T-helper 1 cell treated with Interleukin-12 subunit alpha and Interleukin-12 subunit beta and Interleukin-4 antibody, amounts not matched to agents 30 ng/mL and 1 ng/mL, for 36 hours (primary cell): Measurements from ENCODE around the gene CLEC19A. TPM values are rescaled to one million over a fixed set of nuclear protein-coding genes. Genes with fewer than 3 reads are reported as not detected.
"Not testable (repeated sequence)": the region's sequence is repeated elsewhere in the genome, so short reads cannot be mapped to it uniquely, and the experiment has no call there.

ENCODE experiments used
- intact Hi-C: fragments of 100-400 bp; cut with micrococcal nuclease; formaldehyde crosslinking; loops from one replicate; pipeline ENCODE4 v1.15.1; 2024
- total RNA-seq: library from RNA; stranded (reverse); gene quantifications from 2 replicates; pipeline ENCODE4 v1.2.3, GENCODE V29; 2022

CLEC19A gene
- total RNA-seq, 1 donor from 2014 or later, result not detected

- intact Hi-C loops, result not testable (repeated sequence)
Observed at GRCh38 chr16:19321186-19321585, 35.7 kb downstream of the CLEC19A start.

- intact Hi-C loops, result no loop called here
Observed at GRCh38 chr16:19323596-19323995, 38.1 kb downstream of the CLEC19A start.

- intact Hi-C loops, result no loop called here
Observed at GRCh38 chr16:19328364-19328763, 42.8 kb downstream of the CLEC19A start.

DNA sequence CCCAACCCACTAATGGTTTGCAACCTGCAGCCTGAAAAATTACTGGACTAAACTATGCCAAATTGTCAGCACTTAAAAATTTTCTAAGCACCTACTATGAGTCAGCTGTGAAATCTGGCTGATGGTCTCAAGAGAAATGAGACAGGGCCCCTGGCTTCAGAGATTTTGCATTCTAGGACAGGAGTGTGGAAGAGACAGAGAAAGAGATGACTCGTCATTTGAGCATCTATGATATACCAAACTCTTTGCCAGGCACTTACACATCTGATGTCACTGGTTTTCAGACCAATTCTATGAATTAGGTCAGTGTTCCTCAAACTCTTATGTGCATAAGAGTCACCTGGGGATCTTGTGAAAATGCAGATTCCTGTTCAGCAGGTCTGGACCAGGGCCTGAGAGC is 44.4 kb downstream of the CLEC19A start:
- intact Hi-C loops, result no loop called here

DNA sequence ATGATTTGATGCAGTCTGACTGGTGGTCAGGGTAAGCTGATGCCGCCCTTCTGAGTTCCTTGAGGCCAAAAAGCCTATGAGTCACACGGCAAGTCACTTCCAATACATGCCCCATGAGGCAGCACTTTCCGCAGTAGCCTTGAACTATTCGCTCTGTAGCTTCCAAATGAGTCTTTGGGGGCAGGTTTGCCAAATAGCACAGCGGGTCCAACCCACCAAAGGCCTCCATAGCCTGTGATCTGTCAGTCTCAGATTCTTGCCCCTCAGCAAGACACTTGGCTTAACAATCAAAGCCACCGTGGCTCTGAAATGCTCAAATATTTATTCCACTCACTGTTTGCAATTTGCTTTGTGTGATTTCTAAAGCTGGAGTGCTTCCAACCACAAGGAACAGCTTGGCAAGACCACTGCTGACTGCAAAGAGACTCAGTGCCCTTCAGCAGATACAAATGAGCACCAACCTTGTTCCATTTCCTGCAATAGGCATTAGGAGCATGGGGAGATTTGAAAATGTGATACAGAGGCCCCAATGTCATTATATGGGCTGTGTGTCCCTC is 45.4 kb downstream of the CLEC19A start:
- intact Hi-C loops, result no loop called here

DNA sequence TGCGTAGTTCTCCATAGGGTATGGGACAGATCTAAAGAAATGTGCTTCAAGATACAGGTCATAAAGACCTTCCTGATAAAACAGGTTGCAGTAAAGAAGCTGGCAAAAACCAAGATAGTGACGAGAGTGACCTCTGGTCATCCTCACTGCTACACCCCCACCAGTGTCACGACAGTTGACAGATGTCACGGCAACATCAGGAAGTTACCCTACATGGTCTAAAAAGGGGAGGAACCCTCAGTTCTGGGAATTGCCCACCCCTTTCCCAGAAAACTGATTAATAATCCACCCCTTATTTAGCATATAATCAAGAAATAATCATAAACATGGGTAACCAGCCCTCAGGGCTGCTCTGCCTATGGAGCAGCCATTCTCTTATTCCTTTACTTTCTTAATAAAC is 46.3 kb downstream of the CLEC19A start:
- intact Hi-C loops, result no loop called here

GRCh38 chr16:19338335-19338734 is 52.8 kb downstream of the CLEC19A start:
- intact Hi-C loops, result no loop called here

- intact Hi-C loops, result no loop called here
Observed at GRCh38 chr16:19344224-19344801, 58.8 kb downstream of the CLEC19A start.

- intact Hi-C loops, result no loop called here
Observed at GRCh38 chr16:19344980-19345379, 59.4 kb downstream of the CLEC19A start.

DNA sequence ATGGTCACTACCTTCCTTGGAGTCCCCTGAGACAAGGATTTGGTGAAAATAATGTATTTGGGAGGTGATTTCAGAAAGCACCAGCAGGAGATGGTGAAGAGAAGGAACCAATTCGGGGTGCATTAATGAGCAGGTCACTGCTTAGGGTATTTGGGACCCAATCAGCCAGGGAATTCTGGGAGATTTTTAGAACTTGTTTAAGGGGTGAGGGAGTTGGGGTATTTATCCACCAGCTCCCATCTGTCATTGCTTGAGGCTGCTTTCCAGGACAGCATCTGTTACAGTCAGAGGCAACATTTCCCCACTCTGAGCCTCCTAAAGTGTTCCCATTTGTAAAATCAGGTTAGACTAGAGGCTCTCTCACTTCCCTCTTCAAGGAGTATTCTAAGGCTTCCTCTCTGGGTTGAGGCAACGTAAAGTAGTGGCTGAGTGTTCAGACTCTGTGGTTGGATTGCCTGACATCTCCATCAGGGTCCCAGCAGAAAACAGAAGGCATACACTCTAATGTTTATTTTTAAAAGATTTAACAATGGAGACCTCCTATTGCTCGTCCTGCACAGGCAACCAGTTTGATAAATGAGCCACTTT is 60.9 kb downstream of the CLEC19A start:
- intact Hi-C loops, result no loop called here

DNA sequence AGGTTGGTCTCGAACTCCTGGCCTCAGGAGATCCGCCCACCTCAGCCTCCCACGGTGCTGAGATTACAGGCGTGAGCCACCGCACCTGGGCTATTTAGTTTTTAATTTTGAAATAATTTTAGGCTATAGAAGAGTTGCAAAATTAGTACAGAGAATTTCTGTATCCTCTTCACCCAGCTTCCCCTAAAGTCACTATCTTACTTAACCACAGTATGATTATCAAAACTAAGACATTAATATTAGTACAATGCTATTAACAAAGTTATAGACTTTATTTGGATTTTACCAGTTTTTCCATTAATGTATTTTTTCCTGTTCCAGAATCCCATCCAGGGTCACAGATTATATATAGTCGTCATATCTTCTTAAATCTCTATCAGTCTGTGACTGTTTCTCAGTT is 62.6 kb downstream of the CLEC19A start:
- intact Hi-C loops, result no loop called here

GRCh38 chr16:19348578-19349315 is 63.2 kb downstream of the CLEC19A start:
- intact Hi-C loops, result no loop called here

DNA sequence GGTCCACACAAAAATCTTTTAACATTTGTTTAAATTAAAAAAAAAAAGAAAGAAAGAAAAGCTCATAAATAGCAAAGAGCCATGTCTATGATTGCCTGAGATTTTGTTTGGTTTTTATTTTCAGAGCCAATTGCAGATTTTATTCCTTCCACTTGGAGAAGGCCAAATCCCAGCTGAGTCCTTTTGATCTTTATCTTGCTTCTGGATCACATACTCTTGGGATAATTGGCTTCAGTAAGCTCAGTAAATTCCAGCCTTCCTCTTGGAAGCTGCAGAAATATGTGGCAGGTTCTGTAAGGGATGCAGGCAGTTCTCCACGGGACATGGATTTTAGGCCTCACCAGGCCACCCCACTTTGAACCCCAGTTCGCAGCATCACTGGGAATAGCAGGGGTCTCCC is 68.8 kb downstream of the CLEC19A start:
- intact Hi-C loops, result no loop called here

- intact Hi-C loops, result no loop called here
Observed at GRCh38 chr16:19356024-19356952, 70.8 kb downstream of the CLEC19A start.

DNA sequence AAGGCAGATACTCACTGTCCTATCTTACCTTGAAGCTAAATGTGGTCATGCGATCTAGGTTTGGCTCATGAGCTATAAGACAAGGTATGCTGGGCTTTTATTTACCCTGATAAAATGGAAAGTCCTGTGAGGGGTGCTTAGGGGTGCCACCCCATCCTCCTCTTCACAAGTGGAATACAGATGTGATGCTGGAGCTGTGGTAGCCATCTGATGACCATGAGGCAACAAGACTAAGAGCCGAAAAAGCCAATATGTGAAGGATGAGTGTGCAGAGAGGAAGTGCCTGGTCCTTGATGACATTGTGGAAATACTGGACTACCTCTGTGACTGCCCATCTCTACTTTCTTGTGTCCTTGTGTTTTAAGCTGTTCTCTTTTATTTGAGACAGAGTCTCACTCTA is 74.0 kb downstream of the CLEC19A start:
- intact Hi-C loops, result no loop called here

Other genes with a start within 250 kb of the CLEC19A start
- gene COQ7, start 218.1 kb upstream of the CLEC19A start, total RNA-seq, result 12.2 and 14.8 TPM in 2 replicates
- gene ITPRIPL2, start 171.8 kb upstream of the CLEC19A start, total RNA-seq, result 12.9 and 13.7 TPM in 2 replicates
- gene SYT17, start 117.5 kb upstream of the CLEC19A start, total RNA-seq, result not detected in 2 replicates
- not detected in 2 replicates for gene TMC5, start 132.2 kb downstream of the CLEC19A start, total RNA-seq
- gene GDE1, start 236.4 kb downstream of the CLEC19A start, total RNA-seq, result 26.1 and 29.4 TPM in 2 replicates
- 30.8 and 39.1 TPM in 2 replicates for gene CCP110, start 238.2 kb downstream of the CLEC19A start, total RNA-seq